ENCODE data around the gene OR1J2.
"Not testable (repeated sequence)": the region's sequence is repeated elsewhere in the genome, so short reads cannot be mapped to it uniquely, and the experiment has no call there.

Gene OR1J2

GRCh38 chr9:122536134-122536533 is 25.5 kb downstream of the OR1J2 start:
- no peak overlapping the region for H3K4me3 ChIP-seq
- TF ChIP-seq FOXP2 (optimal IDR thresholded peaks at IDR 0.05; ENCODE audit: control extremely low read depth, extremely low read length, insufficient read depth): no peak
- TF ChIP-seq EZH2 (IDR thresholded peaks at IDR 0.05): no peak
- TF ChIP-seq POLR2AphosphoS5 (IDR thresholded peaks at IDR 0.05; ENCODE audit: borderline replicate concordance, low read depth, low read length): no peak
- H3K27ac ChIP-seq: no peak overlapping the region
- H3K9ac ChIP-seq (ENCODE audit: insufficient read length): no peak overlapping the region
- no peak for DNase-seq (ENCODE audit: low read depth, low spot score)
- H3K9me3 ChIP-seq (ENCODE audit: low read depth, low read length): no peaks in the 10 kb centered on the region
- no peaks in the 10 kb centered on the region for H3K36me3 ChIP-seq (ENCODE audit: insufficient read depth, low read length)

- not testable (repeated sequence) for H3K4me3 ChIP-seq; H3K9me3 ChIP-seq (ENCODE audit: low read depth, low read length); H3K9ac ChIP-seq (ENCODE audit: insufficient read length); H3K36me3 ChIP-seq (ENCODE audit: insufficient read depth, low read length); H3K27ac ChIP-seq; DNase-seq (ENCODE audit: low read depth, low spot score)
Observed at GRCh38 chr9:122537066-122537465, 26.5 kb downstream of the OR1J2 start.

GRCh38 chr9:122538757-122539156 is 28.2 kb downstream of the OR1J2 start:
- H3K36me3 ChIP-seq (ENCODE audit: insufficient read depth, low read length): no peaks in the 10 kb centered on the region
- no peak for TF ChIP-seq FOXP2 (optimal IDR thresholded peaks at IDR 0.05; ENCODE audit: control extremely low read depth, extremely low read length, insufficient read depth)
- no peak for TF ChIP-seq EZH2 (IDR thresholded peaks at IDR 0.05)
- no peak for TF ChIP-seq POLR2AphosphoS5 (IDR thresholded peaks at IDR 0.05; ENCODE audit: borderline replicate concordance, low read depth, low read length)
- H3K27ac ChIP-seq: no peak overlapping the region
- DNase-seq (ENCODE audit: low read depth, low spot score): no peak
- H3K9ac ChIP-seq (ENCODE audit: insufficient read length): no peak overlapping the region
- H3K9me3 ChIP-seq (ENCODE audit: low read depth, low read length): no peaks in the 10 kb centered on the region
- H3K4me3 ChIP-seq: no peak overlapping the region

- H3K27ac ChIP-seq: no peak overlapping the region
- no peak for DNase-seq (ENCODE audit: low read depth, low spot score)
- TF ChIP-seq EZH2 (IDR thresholded peaks at IDR 0.05) (no peak), POLR2AphosphoS5 (IDR thresholded peaks at IDR 0.05; ENCODE audit: borderline replicate concordance, low read depth, low read length) (no peak), FOXP2 (optimal IDR thresholded peaks at IDR 0.05; ENCODE audit: control extremely low read depth, extremely low read length, insufficient read depth) (no peak)
- no peak overlapping the region for H3K9ac ChIP-seq (ENCODE audit: insufficient read length)
- H3K36me3 ChIP-seq (ENCODE audit: insufficient read depth, low read length): no peaks in the 10 kb centered on the region
- no peak overlapping the region for H3K4me3 ChIP-seq
- H3K9me3 ChIP-seq (ENCODE audit: low read depth, low read length): no peaks in the 10 kb centered on the region
Observed at GRCh38 chr9:122546196-122546595, 35.6 kb downstream of the OR1J2 start.

- DNase-seq (ENCODE audit: low read depth, low spot score): no peak
Observed at GRCh38 chr9:122551371-122551770, 40.8 kb downstream of the OR1J2 start.

GRCh38 chr9:122552812-122553211 is 42.2 kb downstream of the OR1J2 start, which contains the start of gene OR1N2:
OR1N2 (plus strand) TSS chr9:122553112; CDS start chr9:122553212, 100 bp downstream.
- H3K27ac ChIP-seq: no peak within 1 kb of the TSS
- no peaks in the 10 kb centered on the region for H3K36me3 ChIP-seq (ENCODE audit: insufficient read depth, low read length)
- no peak for DNase-seq (ENCODE audit: low read depth, low spot score)
- H3K4me3 ChIP-seq: no peak within 1 kb of the TSS
- no peak within 1 kb of the TSS for H3K9ac ChIP-seq (ENCODE audit: insufficient read length)
- no peak for TF ChIP-seq FOXP2 (optimal IDR thresholded peaks at IDR 0.05; ENCODE audit: control extremely low read depth, extremely low read length, insufficient read depth)
- no peak for TF ChIP-seq EZH2 (IDR thresholded peaks at IDR 0.05)
- TF ChIP-seq POLR2AphosphoS5 (IDR thresholded peaks at IDR 0.05; ENCODE audit: borderline replicate concordance, low read depth, low read length): no peak
- H3K9me3 ChIP-seq (ENCODE audit: low read depth, low read length): no peaks in the 10 kb centered on the region

More at GRCh38 chr9:122551371-122551770, 40.8 kb downstream of the OR1J2 start:
- TF ChIP-seq POLR2AphosphoS5 (IDR thresholded peaks at IDR 0.05; ENCODE audit: borderline replicate concordance, low read depth, low read length) (no peak), EZH2 (IDR thresholded peaks at IDR 0.05) (no peak), FOXP2 (optimal IDR thresholded peaks at IDR 0.05; ENCODE audit: control extremely low read depth, extremely low read length, insufficient read depth) (no peak)
- no peaks in the 10 kb centered on the region for H3K36me3 ChIP-seq (ENCODE audit: insufficient read depth, low read length)
- no peak overlapping the region for H3K27ac ChIP-seq
- no peaks in the 10 kb centered on the region for H3K9me3 ChIP-seq (ENCODE audit: low read depth, low read length)
- H3K4me3 ChIP-seq: no peak overlapping the region
- H3K9ac ChIP-seq (ENCODE audit: insufficient read length): no peak overlapping the region
